HepG2 (cell line): ENCODE data around the gene MED13. TPM values are rescaled to one million over a fixed set of nuclear protein-coding genes. Genes with fewer than 3 reads are reported as not detected.
A peak's percentile ranks its signal among the peaks of the same experiment; 100 is the strongest.

Source experiments
- ARID4A ChIP-seq: sonication (generic); formaldehyde crosslinking; IDR thresholded peaks from 2 replicates; pipeline ENCODE4 v1.5.0; 2020; ENCODE audit warnings: mild to moderate bottlenecking, missing genetic modification reagents, borderline replicate concordance
- BRCA1 ChIP-seq: sonication (generic); formaldehyde crosslinking; IDR thresholded peaks from 2 replicates; pipeline ENCODE4 v1.4.0; 2020; ENCODE audit warnings: missing genetic modification reagents
- HMGXB3 ChIP-seq: sonication (generic); formaldehyde crosslinking; IDR thresholded peaks from 2 replicates; pipeline ENCODE4 v1.4.0; 2020; ENCODE audit warnings: missing genetic modification reagents, borderline replicate concordance
- MIER3 ChIP-seq: IDR thresholded peaks from 2 replicates; pipeline ENCODE4 v1.6.1; 2016; ENCODE audit warnings: missing compliant biosample characterization, borderline replicate concordance
- TCF7 ChIP-seq: sonication (generic); IDR thresholded peaks from 2 replicates; pipeline ENCODE4 v1.6.1; 2016; ENCODE audit warnings: antibody characterized with exemption, low read depth
- TFDP2 ChIP-seq: sonication (generic); formaldehyde crosslinking; IDR thresholded peaks from 2 replicates; pipeline ENCODE4 v1.4.0; 2020; ENCODE audit warnings: missing genetic modification reagents
- THAP8 ChIP-seq: sonication (generic); formaldehyde crosslinking; IDR thresholded peaks from 2 replicates; pipeline ENCODE4 v1.5.1; 2020; ENCODE audit warnings: missing genetic modification reagents, mild to moderate bottlenecking, borderline replicate concordance
- ZBTB44 ChIP-seq: sonication (generic); formaldehyde crosslinking; IDR thresholded peaks from 2 replicates; pipeline ENCODE4 v1.4.0; 2020; ENCODE audit warnings: missing genetic modification reagents
- ZNF574 ChIP-seq: sonication (generic); formaldehyde crosslinking; IDR thresholded peaks from 2 replicates; pipeline ENCODE4 v1.4.0; 2020; ENCODE audit warnings: missing genetic modification reagents
- polyA plus RNA-seq, 8 experiments: library from polyadenylated mRNA; depleted of rRNA in 3 of 8; stranded (reverse) in 7 of 8; unstranded in 1 of 8; fragments of >200 nt; fragmentation: Illumina TruSeq in 4 of 8; extraction: Trizol in 4 of 8; gene quantifications; 2 replicates each; pipeline versions ENCODE4 v1.2.1 to v1.2.3, GENCODE V29; 2011 to 2016; ENCODE audit warnings: low read depth in 4 of 8, missing spikeins in 1 of 8, mixed read lengths in 1 of 8; ENCODE audit not compliant: insufficient read depth in 1 of 8
- total RNA-seq, 5 experiments: library from RNA; depleted of rRNA; stranded (reverse); fragments of >200 nt; fragmentation: Illumina TruSeq; extraction: Trizol; gene quantifications; 2 replicates each; pipeline ENCODE4 v1.2.3, GENCODE V29; 2016; ENCODE audit warnings: low read depth in 1 of 5

The MED13 gene
- total and polyA plus RNA-seq, 2 of the 13 experiments (the other 11 are each of a cell fraction or from before 2014, with no cell fraction given): 27.4 to 69.1 TPM

GRCh38 chr17:62090021-62090824 is 25.1 kb upstream of the MED13 start (continued):
- TF ChIP-seq BRCA1 (CRISPR knock-in tag): peak; percentile 77; the same call in 1 of the 2 replicates
- TF ChIP-seq ZNF574 (CRISPR knock-in tag): peak; percentile 77
- peak; percentile 14; the same call in 1 of the 2 replicates for TF ChIP-seq ZBTB44 (CRISPR knock-in tag)
- TF ChIP-seq MIER3: peak; percentile 85; the same call in 1 of the 2 replicates
- TF ChIP-seq ARID4A (CRISPR knock-in tag): peak; percentile 48; the same call in 1 of the 2 replicates
- 0 out of 2 replicates have a peak, but pooled peaks have one; percentile 24 for TF ChIP-seq HMGXB3 (CRISPR knock-in tag)
- TF ChIP-seq THAP8 (CRISPR knock-in tag): no peak
- 0 out of 2 replicates have a peak, but pooled peaks have one; percentile 55 for TF ChIP-seq TFDP2 (CRISPR knock-in tag)
- TF ChIP-seq TCF7: peak; percentile 80
